ENCODE results near the gene MVK.

Gene MVK

DNA sequence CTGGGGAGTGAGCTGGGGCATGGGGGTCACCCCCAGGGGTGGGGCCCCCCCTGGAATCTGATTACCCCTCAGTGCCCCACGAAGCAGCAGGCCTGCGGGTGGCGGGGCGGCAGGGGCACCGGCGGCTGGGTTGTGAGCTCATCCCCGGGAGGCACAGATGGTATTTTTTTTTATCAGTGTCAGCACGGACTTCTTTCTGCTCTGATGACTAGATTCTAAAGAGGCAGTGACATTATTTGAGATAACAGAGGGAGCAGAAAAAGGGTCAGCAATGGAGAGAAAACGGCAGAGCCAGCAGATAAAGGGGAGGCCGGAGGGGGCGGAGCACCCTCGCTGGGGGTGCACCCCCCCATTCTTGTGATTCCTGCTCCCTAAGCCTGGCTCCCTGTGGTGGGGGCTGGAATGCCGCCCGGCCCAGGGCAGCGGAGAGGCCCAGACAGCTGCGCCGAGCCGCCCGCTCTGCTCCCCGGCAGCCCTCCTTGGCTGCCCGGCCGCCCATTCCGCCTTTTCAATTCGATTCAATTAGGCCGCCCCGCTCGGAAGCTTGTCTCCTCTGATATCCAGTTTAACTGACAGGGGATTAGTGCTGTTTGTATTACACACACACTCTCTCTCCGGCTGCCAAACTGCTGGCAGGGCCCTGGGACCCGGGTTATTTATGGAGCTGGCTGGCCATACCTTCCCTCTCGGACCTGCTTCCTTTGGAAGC, 32.9 kb downstream of the MVK start:
- TF ChIP-seq, protein P1, sequence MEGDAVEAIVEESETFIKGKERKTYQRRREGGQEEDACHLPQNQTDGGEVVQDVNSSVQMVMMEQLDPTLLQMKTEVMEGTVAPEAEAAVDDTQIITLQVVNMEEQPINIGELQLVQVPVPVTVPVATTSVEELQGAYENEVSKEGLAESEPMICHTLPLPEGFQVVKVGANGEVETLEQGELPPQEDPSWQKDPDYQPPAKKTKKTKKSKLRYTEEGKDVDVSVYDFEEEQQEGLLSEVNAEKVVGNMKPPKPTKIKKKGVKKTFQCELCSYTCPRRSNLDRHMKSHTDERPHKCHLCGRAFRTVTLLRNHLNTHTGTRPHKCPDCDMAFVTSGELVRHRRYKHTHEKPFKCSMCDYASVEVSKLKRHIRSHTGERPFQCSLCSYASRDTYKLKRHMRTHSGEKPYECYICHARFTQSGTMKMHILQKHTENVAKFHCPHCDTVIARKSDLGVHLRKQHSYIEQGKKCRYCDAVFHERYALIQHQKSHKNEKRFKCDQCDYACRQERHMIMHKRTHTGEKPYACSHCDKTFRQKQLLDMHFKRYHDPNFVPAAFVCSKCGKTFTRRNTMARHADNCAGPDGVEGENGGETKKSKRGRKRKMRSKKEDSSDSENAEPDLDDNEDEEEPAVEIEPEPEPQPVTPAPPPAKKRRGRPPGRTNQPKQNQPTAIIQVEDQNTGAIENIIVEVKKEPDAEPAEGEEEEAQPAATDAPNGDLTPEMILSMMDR (IDR thresholded peaks at IDR 0.05) = no peak

DNA sequence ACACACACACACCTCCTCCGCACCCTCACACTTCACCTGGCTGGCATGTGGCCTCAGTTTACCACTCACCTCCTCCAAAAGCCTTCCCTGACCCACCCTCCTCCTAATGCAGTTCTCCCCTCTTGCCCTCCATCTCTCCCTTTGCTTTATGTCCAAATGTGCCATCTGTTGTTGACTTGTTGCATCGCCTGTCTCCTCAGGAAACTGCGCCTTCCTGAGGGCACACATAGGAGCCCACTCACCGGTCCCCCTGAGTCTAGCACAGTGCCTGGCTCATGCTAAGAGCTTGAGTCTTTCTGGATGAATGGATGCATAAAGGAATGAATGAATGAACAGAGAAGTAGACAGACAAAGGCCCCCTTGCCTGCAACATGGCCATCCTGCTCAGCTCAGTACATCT, 34.0 kb downstream of the MVK start:
- TF ChIP-seq, protein P1 (IDR thresholded peaks at IDR 0.05) = no peak

DNA sequence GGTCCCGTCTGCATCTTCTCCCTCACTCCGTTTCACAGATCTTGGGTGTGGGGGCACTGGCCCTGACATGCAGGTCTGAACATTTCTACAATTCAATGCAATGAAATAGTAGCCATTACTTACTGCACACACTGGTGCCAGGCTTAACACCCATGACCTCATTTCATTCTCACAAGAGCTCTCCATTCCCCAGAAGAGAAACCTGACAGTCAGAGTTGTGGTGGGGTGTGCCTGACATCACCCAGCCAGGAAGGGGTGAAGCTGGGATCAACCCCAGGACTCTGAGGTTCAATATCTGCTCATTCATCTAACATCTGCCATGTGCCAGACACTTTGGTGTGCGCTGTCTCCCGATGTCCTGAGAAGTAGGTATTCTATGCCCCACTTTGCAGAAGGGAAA, 34.7 kb downstream of the MVK start:
- TF ChIP-seq, protein P1 (IDR thresholded peaks at IDR 0.05) = no peak

DNA sequence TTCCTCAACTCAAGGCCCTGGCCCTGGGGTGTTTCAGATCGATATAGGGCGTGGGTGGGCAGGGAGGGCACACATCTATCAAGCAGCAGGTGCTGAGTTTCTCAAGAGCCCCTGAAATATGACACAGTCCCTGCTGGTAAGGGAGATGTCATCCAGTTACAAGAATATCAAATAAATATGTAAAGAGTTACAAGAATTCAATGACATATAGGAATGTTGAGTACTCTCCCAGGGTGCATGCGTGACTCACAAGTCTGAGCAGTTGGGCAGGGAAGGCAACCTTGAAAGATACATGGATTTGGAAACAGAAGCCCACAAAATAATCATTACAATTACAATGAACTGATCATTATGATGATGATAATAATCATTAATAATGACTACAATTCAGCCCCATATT, 35.2 kb downstream of the MVK start:
- TF ChIP-seq, protein P1 (IDR thresholded peaks at IDR 0.05) = no peak

DNA sequence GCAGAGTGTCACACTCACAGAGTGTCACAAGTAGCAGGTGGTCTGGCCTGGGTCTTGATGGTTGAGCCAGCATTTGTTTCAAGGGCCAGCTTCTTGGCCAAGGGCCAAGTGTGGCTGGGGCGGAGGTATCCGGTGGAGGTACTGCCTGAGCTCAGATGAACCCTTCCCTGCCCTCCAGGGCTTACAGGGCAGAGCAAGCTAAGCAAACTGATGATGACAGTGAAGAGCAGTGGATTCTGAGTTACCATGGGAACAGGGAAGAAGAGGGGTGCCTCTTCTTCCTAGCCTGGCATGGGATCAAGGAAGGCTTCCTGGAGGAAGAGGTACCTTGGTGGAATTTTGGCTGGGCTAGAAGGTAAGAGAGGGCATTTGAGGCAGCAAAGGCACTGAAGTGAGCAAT, 35.7 kb downstream of the MVK start:
- TF ChIP-seq, protein P1 (IDR thresholded peaks at IDR 0.05) = no peak

DNA sequence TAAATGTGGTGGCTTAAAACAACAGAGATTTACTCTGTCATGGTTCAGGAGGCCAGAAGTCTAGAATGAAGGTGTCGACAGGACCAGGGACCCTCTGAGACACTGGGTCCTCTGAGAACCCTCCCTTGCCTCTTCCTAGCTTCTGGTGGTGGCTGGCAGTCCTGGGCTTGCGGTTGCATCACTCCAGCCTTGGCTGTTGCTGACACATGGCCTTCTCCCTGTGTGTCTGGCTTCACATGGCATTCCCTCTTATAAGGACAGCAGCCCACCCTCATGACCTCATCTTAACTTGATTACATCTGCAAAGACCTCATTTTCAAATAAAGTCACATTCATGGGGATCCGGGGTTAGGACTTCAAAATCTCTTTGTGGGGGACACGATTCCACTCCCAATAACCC, 36.9 kb downstream of the MVK start:
- TF ChIP-seq, protein P1 (IDR thresholded peaks at IDR 0.05) = no peak

DNA sequence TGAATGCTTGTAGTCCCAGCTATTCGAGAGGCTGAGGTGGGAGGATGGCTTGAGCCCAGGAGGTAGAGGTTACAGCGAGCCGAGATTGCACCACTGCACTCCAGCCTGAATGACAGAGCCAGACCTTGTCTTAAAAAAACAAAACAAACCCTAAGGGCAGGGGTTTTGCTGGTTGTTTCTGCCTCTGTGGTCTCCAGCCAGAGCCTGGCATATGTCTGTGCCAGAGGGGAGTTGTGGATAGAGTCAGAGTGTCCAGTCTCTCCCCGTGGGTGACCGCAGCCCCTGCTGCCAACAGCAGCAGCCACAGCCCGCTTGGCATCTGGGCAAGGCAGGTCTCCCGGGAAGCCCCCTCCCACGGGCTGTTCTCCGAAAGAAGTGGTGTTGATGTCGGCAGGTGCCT, 37.6 kb downstream of the MVK start:
- TF ChIP-seq, protein P1 (IDR thresholded peaks at IDR 0.05) = no peak

DNA sequence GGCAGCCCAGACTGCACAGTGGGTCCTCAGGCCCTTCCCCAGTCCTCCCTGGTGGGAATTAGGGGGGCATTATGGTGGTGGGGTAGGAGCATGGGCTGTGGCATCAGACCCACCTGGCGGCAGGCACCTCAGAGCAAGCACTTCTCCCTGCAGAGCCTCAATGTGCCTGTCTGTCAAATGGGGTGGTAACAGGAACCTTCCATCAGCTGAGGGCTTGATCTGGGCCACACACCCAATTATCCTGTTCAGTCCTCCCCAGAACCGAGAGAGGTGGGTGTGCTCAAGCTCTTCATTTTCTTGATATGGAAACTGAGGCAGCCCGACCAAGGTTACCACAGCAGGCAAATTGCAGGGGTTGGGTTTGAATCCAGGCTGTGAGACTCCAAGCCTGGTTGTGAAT, 38.4 kb downstream of the MVK start:
- TF ChIP-seq, protein P1 (IDR thresholded peaks at IDR 0.05) = no peak

Measured in LNCAP (cell line).